Adrenal gland (tissue), 5 donors: ENCODE data around the gene TFEB.

ENCODE experiments used
- POLR2A ChIP-seq, 2 donors: fragments of 450-650 bp; IDR thresholded peaks; one replicate each; pipeline ENCODE4 v1.6.1; 2017; ENCODE audit warnings: antibody characterized with exemption in 2 of 2, mild to moderate bottlenecking in 2 of 2, moderate library complexity in 1 of 2
- TF ChIP-seq, protein P1 (sequence below), 6 experiments: fragments of 450-650 bp in 4 of 6; fragments of 200-600 bp in 2 of 6; sonication (generic) in 1 of 6; IDR thresholded peaks; 1 replicate in 5 of 6; 2 replicates in 1 of 6; pipeline versions ENCODE4 v1.5.1 to v1.8.0; 2016 to 2021; ENCODE audit warnings: antibody characterized with exemption in 6 of 6, mild to moderate bottlenecking in 2 of 6, moderate library complexity in 1 of 6
- donor health status: DM: no; HTN: no; CAD: no.

DNA sequence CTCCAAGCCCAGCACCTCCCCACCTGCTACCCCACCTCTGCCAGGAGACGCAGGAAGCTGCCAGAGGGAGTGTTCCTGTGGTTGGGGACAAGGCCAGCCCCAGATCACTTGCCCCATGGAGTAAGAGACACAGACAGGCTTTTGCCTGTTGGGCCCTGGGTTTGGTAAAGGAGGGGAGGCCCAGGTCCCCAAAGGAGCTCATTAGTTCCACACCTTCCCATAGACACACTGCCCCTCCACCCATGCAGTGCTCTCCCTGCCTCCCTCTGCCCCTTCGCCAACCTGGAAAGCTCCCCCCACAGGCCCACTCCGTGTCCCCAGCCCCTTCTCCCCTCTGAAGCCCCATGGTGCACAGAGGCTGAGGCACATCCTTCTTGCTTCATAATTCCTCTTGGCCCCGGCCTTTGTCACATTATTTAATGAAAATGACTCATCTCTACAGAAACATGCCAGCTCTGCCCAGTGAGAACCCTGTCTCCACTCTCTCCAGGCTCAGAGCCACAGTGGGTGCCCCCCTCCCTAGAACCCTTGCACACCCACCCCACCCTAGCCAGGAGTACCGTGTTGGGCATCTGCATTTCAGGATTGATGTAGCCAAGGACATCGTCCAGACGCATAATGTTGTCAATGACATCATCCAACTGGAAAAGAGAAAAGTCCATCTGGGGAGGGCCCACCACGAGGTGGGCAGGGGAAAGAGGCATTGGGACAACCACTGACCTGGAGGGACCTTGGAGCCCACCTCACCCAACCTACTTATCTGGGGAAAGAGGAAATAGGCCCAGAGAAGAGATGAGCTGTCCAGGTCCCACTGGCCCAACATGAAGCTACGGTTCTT lies 46.0 kb downstream of the TFEB start:
- TF ChIP-seq, protein P1, sequence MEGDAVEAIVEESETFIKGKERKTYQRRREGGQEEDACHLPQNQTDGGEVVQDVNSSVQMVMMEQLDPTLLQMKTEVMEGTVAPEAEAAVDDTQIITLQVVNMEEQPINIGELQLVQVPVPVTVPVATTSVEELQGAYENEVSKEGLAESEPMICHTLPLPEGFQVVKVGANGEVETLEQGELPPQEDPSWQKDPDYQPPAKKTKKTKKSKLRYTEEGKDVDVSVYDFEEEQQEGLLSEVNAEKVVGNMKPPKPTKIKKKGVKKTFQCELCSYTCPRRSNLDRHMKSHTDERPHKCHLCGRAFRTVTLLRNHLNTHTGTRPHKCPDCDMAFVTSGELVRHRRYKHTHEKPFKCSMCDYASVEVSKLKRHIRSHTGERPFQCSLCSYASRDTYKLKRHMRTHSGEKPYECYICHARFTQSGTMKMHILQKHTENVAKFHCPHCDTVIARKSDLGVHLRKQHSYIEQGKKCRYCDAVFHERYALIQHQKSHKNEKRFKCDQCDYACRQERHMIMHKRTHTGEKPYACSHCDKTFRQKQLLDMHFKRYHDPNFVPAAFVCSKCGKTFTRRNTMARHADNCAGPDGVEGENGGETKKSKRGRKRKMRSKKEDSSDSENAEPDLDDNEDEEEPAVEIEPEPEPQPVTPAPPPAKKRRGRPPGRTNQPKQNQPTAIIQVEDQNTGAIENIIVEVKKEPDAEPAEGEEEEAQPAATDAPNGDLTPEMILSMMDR (IDR thresholded peaks at IDR 0.05): no peak
- no peak for TF ChIP-seq POLR2A (IDR thresholded peaks at IDR 0.05)
